Mesendoderm (in vitro differentiated cells): ENCODE data around the gene ATRIP.
A peak's percentile ranks its signal among the peaks of the same experiment; 100 is the strongest.
"Not testable (repeated sequence)": the region's sequence is repeated elsewhere in the genome, so short reads cannot be mapped to it uniquely, and the experiment has no call there.

Experiments used
- DNase-seq: peaks from one replicate; pipeline ENCODE4 v3.0.0; 2013
- H2AK5ac ChIP-seq: 2 replicates; pipeline ENCODE4 v1.6.1; 2013; ENCODE audit warnings: low read length, inconsistent platforms
- H2BK120ac ChIP-seq: 2 replicates; pipeline ENCODE4 v1.6.1; 2013; ENCODE audit warnings: low read depth, mild to moderate bottlenecking, low read length, moderate library complexity, mixed read lengths
- H2BK15ac ChIP-seq: replicated peaks from 2 replicates; pipeline ENCODE4 v1.6.1; 2013; ENCODE audit warnings: low read depth, mild to moderate bottlenecking, moderate library complexity
- H2BK5ac ChIP-seq: 2 replicates; pipeline ENCODE4 v1.6.1; 2013; ENCODE audit warnings: low read length, inconsistent platforms
- H3K18ac ChIP-seq: 2 replicates; pipeline ENCODE4 v1.6.1; 2013; ENCODE audit warnings: mild to moderate bottlenecking, low read length, mixed read lengths
- H3K23ac ChIP-seq: one replicate; pipeline ENCODE4 v1.6.1; 2013; ENCODE audit warnings: low read length
- H3K27ac ChIP-seq: 2 replicates; pipeline ENCODE4 v1.5.1; 2013; ENCODE audit warnings: low read depth, mild to moderate bottlenecking, inconsistent platforms, low read length, moderate library complexity
- H3K27me3 ChIP-seq: 2 replicates; pipeline ENCODE4 v1.6.1; 2013; ENCODE audit warnings: low read length, control low read depth, mild to moderate bottlenecking, inconsistent platforms; ENCODE audit not compliant: insufficient read depth, poor library complexity
- H3K36me3 ChIP-seq: 2 replicates; pipeline ENCODE4 v1.6.1; 2013; ENCODE audit warnings: low read length, inconsistent platforms; ENCODE audit not compliant: control insufficient read depth, insufficient read depth
- H3K4ac ChIP-seq: one replicate; pipeline ENCODE4 v1.6.1; 2013; ENCODE audit warnings: low read depth, mild to moderate bottlenecking, low read length, moderate library complexity
- H3K4me1 ChIP-seq: 2 replicates; pipeline ENCODE4 v1.6.1; 2013; ENCODE audit warnings: low read depth, low read length, inconsistent platforms; ENCODE audit not compliant: control insufficient read depth
- H3K4me2 ChIP-seq: 2 replicates; pipeline ENCODE4 v1.6.1; 2013; ENCODE audit warnings: low read length
- H3K4me3 ChIP-seq: 2 replicates; pipeline ENCODE4 v1.5.1; 2013; ENCODE audit warnings: mild to moderate bottlenecking, low read length
- H3K56ac ChIP-seq: one replicate; pipeline ENCODE4 v1.6.1; 2013; ENCODE audit warnings: low read length
- H3K79me1 ChIP-seq: 2 replicates; pipeline ENCODE4 v1.6.1; 2013; ENCODE audit warnings: low read length, inconsistent platforms
- H3K79me2 ChIP-seq: 2 replicates; pipeline ENCODE4 v1.6.1; 2013; ENCODE audit warnings: mild to moderate bottlenecking, low read length; ENCODE audit not compliant: control insufficient read depth, insufficient read depth
- H3K9ac ChIP-seq: 2 replicates; pipeline ENCODE4 v1.6.1; 2013; ENCODE audit warnings: low read length, inconsistent platforms
- H4K5ac ChIP-seq: one replicate; pipeline ENCODE4 v1.6.1; 2013; ENCODE audit warnings: low read length
- H4K8ac ChIP-seq: one replicate; pipeline ENCODE4 v1.6.1; 2013; ENCODE audit warnings: low read depth, mild to moderate bottlenecking, control low read depth, low read length, moderate library complexity
- WGBS: extraction: QIAGEN DNeasy Blood & Tissue Kit; methylation state at CpG from one replicate; pipeline ENCODE4 v1.1.7; 2013; ENCODE audit warnings: low lambda C conversion rate, missing lambda C conversion rate; ENCODE audit not compliant: insufficient coverage; ENCODE audit errors: extremely low coverage; 5-methylcytosine and 5-hydroxymethylcytosine counted together

ATRIP gene

DNA sequence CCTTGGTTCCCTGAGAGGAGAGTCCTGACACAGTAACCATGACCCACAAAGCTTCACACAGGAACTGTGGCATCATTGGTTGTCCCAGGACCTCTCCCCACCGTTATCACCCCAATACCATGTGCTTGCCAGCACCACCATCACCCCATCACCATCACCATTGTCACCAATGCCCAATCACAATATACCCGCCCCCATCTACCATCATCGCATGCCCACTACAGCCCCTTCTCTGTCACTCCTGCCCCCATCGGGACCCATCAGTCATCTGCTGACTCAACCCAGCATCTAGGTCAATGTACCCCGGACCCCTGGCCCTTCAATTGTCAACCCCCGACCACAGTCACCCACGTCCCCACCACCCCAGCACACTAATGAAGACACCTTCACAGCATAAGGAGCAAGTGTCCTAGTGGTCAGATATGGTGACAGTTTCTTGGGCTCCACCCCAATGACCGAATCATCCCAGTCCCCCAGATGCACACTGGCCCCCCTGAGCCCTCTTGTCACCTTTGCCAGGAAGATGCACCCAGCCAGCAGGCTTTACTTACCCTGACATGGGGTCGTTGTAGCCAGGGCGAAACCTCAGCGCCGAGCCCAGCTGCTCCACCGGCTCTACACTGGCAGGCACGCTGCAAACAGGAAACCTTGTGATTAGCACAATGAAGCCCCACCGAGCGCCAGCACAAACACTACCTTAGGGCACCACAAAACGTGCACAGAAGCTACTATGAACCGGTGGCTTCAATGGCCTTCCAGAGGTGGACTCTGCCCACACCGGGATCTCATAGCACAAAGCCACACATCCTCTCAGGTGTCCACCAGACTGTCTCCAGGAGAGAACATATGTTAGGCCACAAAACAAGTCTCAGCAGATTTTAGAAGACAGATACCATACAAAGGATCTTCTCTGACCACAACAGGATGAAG, 32.4 kb downstream of the ATRIP start:
- no peak overlapping the region for H3K18ac ChIP-seq
- no peaks in the 10 kb centered on the region for H3K36me3 ChIP-seq
- no peak overlapping the region for H3K4me2 ChIP-seq
- no peak for DNase-seq
- no peak overlapping the region for H2BK5ac ChIP-seq
- WGBS: no CpG with 5 or more reads among the region's 19 CpGs
- no peak overlapping the region for H3K4ac ChIP-seq
- no peak overlapping the region for H3K23ac ChIP-seq
- no peaks in the 10 kb centered on the region for H3K79me2 ChIP-seq
- no peak overlapping the region for H2BK15ac ChIP-seq
- no peak overlapping the region for H2AK5ac ChIP-seq
- H4K5ac ChIP-seq: no peak overlapping the region
- H3K4me3 ChIP-seq: no peak overlapping the region
- no peak overlapping the region for H4K8ac ChIP-seq
- H3K27me3 ChIP-seq: no peaks in the 10 kb centered on the region
- H3K9ac ChIP-seq: no peak overlapping the region
- no peak overlapping the region for H3K27ac ChIP-seq
- no peak overlapping the region for H2BK120ac ChIP-seq
- H3K4me1 ChIP-seq: peaks cover 6% of the 10 kb centered on the region
- no peak overlapping the region for H3K56ac ChIP-seq
- no peaks in the 10 kb centered on the region for H3K79me1 ChIP-seq

DNA sequence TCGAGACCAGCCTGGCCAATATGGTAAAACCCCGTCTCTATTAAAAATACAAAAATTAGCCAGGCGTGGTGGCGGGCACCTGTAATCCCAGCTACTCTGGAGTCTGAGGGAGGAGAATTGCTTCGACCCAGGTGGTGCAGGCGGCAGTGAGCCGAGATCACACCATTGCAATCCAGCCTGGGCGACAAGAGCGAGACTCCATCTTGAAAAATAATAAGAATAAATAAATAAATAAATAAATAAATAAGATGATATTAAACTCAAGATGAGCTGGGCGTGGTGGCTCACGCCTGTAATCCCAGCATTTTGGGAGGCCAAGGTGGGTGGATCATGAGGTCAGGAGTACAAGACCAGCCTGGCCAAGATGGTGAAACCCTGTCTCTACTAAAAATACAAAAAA, 34.4 kb downstream of the ATRIP start:
- WGBS: no CpG with 5 or more reads among the region's 11 CpGs
- H2BK5ac ChIP-seq, H3K27ac ChIP-seq, H3K27me3 ChIP-seq, H4K8ac ChIP-seq, H3K23ac ChIP-seq, H3K4me3 ChIP-seq, H3K79me2 ChIP-seq, H4K5ac ChIP-seq, H3K56ac ChIP-seq, H2BK15ac ChIP-seq, H3K4me1 ChIP-seq, H2AK5ac ChIP-seq, DNase-seq, H3K4me2 ChIP-seq, H3K18ac ChIP-seq, H2BK120ac ChIP-seq, H3K9ac ChIP-seq, H3K79me1 ChIP-seq, H3K36me3 ChIP-seq, H3K4ac ChIP-seq: not testable (repeated sequence)

DNA sequence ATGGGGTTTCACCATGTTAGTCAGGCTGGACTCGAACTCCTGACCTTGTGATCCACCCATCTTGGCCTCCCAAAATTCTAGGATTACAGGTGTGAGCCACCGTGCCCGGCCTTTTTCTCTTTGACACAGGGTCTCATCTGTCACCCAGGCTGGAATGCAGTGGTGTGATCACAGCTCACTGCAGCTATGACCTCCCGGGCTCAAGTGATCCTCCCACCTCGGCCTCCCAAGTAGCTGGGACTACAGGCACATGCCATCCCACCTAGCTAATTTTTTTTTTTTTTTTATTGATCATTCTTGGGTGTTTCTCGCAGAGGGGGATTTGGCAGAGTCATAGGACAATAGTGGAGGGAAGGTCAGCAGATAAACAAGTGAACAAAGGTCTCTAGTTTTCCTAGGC, 36.3 kb downstream of the ATRIP start:
- H3K9ac ChIP-seq, H4K8ac ChIP-seq, H3K79me1 ChIP-seq, H2AK5ac ChIP-seq, H2BK5ac ChIP-seq, H4K5ac ChIP-seq, H3K27ac ChIP-seq, H3K4me3 ChIP-seq, H2BK15ac ChIP-seq, H3K4me2 ChIP-seq, H2BK120ac ChIP-seq, H3K23ac ChIP-seq, H3K27me3 ChIP-seq, H3K36me3 ChIP-seq, H3K18ac ChIP-seq, H3K56ac ChIP-seq, H3K4ac ChIP-seq, H3K4me1 ChIP-seq, H3K79me2 ChIP-seq, DNase-seq: not testable (repeated sequence)
- no CpG with 5 or more reads among the region's 6 CpGs for WGBS

DNA sequence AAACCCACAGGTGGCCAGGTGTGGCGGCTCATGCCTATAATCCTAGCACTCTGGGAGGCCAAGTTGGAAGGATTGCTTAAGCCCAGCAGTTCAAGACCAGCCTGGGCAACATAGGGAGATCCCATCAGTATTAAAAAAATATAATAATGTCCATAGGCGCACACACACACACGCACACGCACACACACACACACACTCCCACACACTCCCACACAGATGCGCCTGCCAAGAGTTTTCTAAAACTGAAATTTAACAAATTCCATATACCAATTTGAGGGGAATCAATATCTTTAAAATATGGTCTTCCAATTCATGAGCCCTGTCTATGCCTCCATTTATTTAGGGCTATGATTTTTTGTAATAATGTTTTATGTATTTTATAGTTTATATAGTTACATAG, 40.4 kb downstream of the ATRIP start:
- Histone ChIP-seq H4K5ac (no peak overlapping the region), H3K18ac (no peak overlapping the region), H4K8ac (no peak overlapping the region), H3K4me3 (no peak overlapping the region), H3K36me3 (no peaks in the 10 kb centered on the region), H3K4ac (no peak overlapping the region), H3K4me1 (no peaks in the 10 kb centered on the region), H3K23ac (no peak overlapping the region), H2BK120ac (no peak overlapping the region), H3K56ac (no peak overlapping the region), H2AK5ac (no peak overlapping the region), H3K79me1 (no peaks in the 10 kb centered on the region), H3K27ac (no peak overlapping the region), H3K27me3 (no peaks in the 10 kb centered on the region), H3K4me2 (no peak overlapping the region), H3K79me2 (no peaks in the 10 kb centered on the region), H3K9ac (no peak overlapping the region), H2BK5ac (no peak overlapping the region), H2BK15ac (no peak overlapping the region)
- no peak for DNase-seq
- WGBS: no CpG with 5 or more reads among the region's 5 CpGs

DNA sequence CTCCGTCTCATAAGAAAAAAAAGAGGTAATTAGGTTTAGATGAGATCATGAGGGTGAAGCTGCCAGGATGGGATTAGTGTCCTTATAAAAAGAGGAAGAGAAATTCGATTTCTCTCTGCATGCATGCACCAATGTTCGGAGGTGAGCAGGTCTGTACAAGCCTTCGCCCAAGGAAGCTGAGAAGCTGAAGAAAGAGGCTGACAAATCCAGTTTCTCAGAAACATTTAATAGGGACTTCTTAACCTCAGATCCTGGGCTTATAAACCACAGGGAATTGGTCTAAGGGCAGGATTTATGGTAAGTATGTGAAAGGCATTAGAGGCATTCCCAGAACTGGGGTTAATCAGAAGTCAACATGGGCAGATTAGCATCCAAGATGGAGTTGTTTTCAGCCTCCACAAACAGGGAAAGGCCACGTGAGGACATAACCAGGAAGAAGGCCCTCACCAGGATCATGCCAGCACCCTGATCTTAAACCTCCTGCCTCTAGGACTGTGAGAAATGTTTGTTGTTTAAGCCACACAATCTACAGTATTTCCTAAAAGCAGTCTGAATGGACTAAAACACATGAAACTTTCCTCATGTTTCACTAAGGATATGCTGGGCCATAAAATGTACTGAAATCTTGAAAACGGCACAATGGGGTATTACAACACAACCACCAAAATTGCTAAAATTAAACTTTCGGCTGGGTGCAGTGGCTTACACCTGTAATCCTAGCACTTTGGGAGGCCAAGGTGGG, 46.1 kb downstream of the ATRIP start:
- Histone ChIP-seq H4K8ac (no peak overlapping the region), H2BK120ac (no peak overlapping the region), H3K79me1 (no peaks in the 10 kb centered on the region), H2AK5ac (no peak overlapping the region), H3K4me3 (no peak overlapping the region), H3K27ac (no peak overlapping the region), H3K4ac (no peak overlapping the region), H3K23ac (peak overlapping the region; percentile 45), H3K4me1 (no peaks in the 10 kb centered on the region), H4K5ac (no peak overlapping the region), H2BK15ac (no peak overlapping the region), H3K9ac (no peak overlapping the region), H3K36me3 (peaks cover 2% of the 10 kb centered on the region), H3K27me3 (no peaks in the 10 kb centered on the region), H3K4me2 (no peak overlapping the region), H3K56ac (no peak overlapping the region), H2BK5ac (no peak overlapping the region), H3K18ac (no peak overlapping the region), H3K79me2 (no peaks in the 10 kb centered on the region)
- no CpG with 5 or more reads among the region's 7 CpGs for WGBS
- DNase-seq: no peak
